Cardiac septum (tissue), 1 donor: Measurements from ENCODE around the gene TDRD5. TPM values are rescaled to one million over a fixed set of nuclear protein-coding genes. Genes with fewer than 3 reads are reported as not detected.
"Not testable (repeated sequence)": the region's sequence is repeated elsewhere in the genome, so short reads cannot be mapped to it uniquely, and the experiment has no call there.

Experiments used
- DNase-seq: peaks from one replicate; pipeline ENCODE4 v3.0.0-alpha.2; 2020; ENCODE audit warnings: low spot score
- intact Hi-C: fragments of 100-400 bp; cut with DNase I; formaldehyde crosslinking; loops from one replicate; pipeline ENCODE4 v1.14.0; 2022
- total RNA-seq: library from RNA; stranded (reverse); fragmentation: NEBNext Ultra II Directional; extraction: Animal tissue kit (Norgen Biotek cat#: 25700); gene quantifications from one replicate; pipeline ENCODE4 v1.2.1, GENCODE V29; 2021
- donor health status: DM: no; HTN: no; CAD: no.

The TDRD5 gene
- total RNA-seq, 1 donor from 2014 or later: not detected

- intact Hi-C loops: no loop called here
- DNase-seq: no peak
Measured at GRCh38 chr1:179598631-179599030, 7.0 kb downstream of the TDRD5 start.

GRCh38 chr1:179599623-179600249 lies 8.1 kb downstream of the TDRD5 start:
- intact Hi-C loops: no loop called here
- DNase-seq: no peak

- intact Hi-C loops: no loop called here
- no peak for DNase-seq
Measured at GRCh38 chr1:179601093-179601492, 9.5 kb downstream of the TDRD5 start.

- intact Hi-C loops: no loop called here
- no peak for DNase-seq
Measured at GRCh38 chr1:179612361-179612760, 20.7 kb downstream of the TDRD5 start.

- intact Hi-C loops: no loop called here
- no peak for DNase-seq
Measured at GRCh38 chr1:179630719-179631118, 39.1 kb downstream of the TDRD5 start.

- no peak for DNase-seq
- intact Hi-C loops: no loop called here
Measured at GRCh38 chr1:179632868-179633267, 41.2 kb downstream of the TDRD5 start.

GRCh38 chr1:179637211-179637860 lies 45.7 kb downstream of the TDRD5 start:
- no peak for DNase-seq
- intact Hi-C loops: no loop called here

- intact Hi-C loops: no loop called here
- no peak for DNase-seq
Measured at GRCh38 chr1:179661018-179661417, 69.4 kb downstream of the TDRD5 start.

GRCh38 chr1:179663810-179664209 lies 72.2 kb downstream of the TDRD5 start:
- DNase-seq: no peak
- intact Hi-C loops: no loop called here

GRCh38 chr1:179677882-179678281 lies 86.2 kb downstream of the TDRD5 start:
- intact Hi-C loops: no loop called here
- no peak for DNase-seq

- intact Hi-C loops: not testable (repeated sequence)
Measured at GRCh38 chr1:179694530-179694929, 102.9 kb downstream of the TDRD5 start.

GRCh38 chr1:179702946-179703539 lies 111.4 kb downstream of the TDRD5 start:
- intact Hi-C loops: loop anchor here (10.0 kb wide), 1 partner anchor 452 kb away; the partner anchor contains the start of gene QSOX1

More at GRCh38 chr1:179694530-179694929, 102.9 kb downstream of the TDRD5 start:
- not testable (repeated sequence) for DNase-seq

GRCh38 chr1:179706339-179706941 lies 114.8 kb downstream of the TDRD5 start:
- intact Hi-C loops: loop anchor here (1.0 to 10.0 kb wide), 2 partner anchors 104 to 448 kb away; partner anchors contain the start of gene QSOX1
- DNase-seq: no peak

More at GRCh38 chr1:179702946-179703539, 111.4 kb downstream of the TDRD5 start:
- DNase-seq: no peak

- intact Hi-C loops: loop anchor here (10.0 kb wide), 1 partner anchor 447 kb away; the partner anchor contains the start of gene QSOX1
Measured at GRCh38 chr1:179707406-179707805, 115.8 kb downstream of the TDRD5 start.

GRCh38 chr1:179708434-179709195 lies 117.0 kb downstream of the TDRD5 start:
- intact Hi-C loops: loop anchor here (10.0 kb wide), 1 partner anchor 446 kb away; the partner anchor contains the start of gene QSOX1
- DNase-seq: no peak

More at GRCh38 chr1:179707406-179707805, 115.8 kb downstream of the TDRD5 start:
- no peak for DNase-seq

- DNase-seq: no peak
- intact Hi-C loops: loop anchor here (10.0 kb wide), 1 partner anchor 445 kb away; the partner anchor contains the start of gene QSOX1
Measured at GRCh38 chr1:179709841-179710329, 118.3 kb downstream of the TDRD5 start.

GRCh38 chr1:179714159-179714558 lies 122.5 kb downstream of the TDRD5 start:
- no peak for DNase-seq
- intact Hi-C loops: no loop called here

- intact Hi-C loops: no loop called here
- DNase-seq: no peak
Measured at GRCh38 chr1:179714623-179715022, 123.0 kb downstream of the TDRD5 start.

GRCh38 chr1:179719272-179719671 lies 127.6 kb downstream of the TDRD5 start:
- intact Hi-C loops: no loop called here
- DNase-seq: no peak
